Choroid plexus epithelial cell (primary cell): ENCODE measurements around the gene PANX1.
A peak's percentile ranks its signal among the peaks of the same experiment; 100 is the strongest.

ENCODE experiments used
- DNase-seq: peaks from one replicate; pipeline ENCODE4 v3.0.0-alpha.2; 2010; ENCODE audit warnings: low read depth
- H3K4me3 ChIP-seq: 2 replicates; pipeline ENCODE4 v1.5.1; 2011; ENCODE audit warnings: low read depth, mild to moderate bottlenecking, control low read depth, low read length, moderate library complexity
- TF ChIP-seq, protein P1 (sequence below): conservative IDR thresholded peaks from 2 replicates; pipeline ENCODE4 v1.5.1; 2011; ENCODE audit warnings: low read depth, mild to moderate bottlenecking, control low read depth, inconsistent platforms, low read length, moderate library complexity

PANX1 gene

DNA sequence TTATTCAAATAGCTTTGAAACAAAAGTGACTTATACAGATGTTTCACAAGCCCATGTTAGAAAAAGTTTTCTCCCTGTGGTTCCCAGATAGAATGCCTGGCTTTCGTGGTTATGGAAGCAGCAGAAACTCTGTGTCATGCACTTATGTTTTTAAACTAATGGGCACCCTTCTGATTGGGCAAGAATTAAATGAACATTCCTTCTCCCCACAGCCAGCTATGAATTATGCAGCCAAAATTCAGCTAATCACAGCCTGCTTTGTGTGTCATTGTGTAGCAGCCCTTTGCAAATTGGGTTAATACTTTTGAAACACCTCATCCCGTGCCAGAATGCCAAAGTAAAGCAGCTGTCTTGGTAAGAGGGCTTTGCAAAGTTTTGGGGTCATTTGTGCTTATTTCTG lies 46.9 kb downstream of the PANX1 start:
- TF ChIP-seq, protein P1, sequence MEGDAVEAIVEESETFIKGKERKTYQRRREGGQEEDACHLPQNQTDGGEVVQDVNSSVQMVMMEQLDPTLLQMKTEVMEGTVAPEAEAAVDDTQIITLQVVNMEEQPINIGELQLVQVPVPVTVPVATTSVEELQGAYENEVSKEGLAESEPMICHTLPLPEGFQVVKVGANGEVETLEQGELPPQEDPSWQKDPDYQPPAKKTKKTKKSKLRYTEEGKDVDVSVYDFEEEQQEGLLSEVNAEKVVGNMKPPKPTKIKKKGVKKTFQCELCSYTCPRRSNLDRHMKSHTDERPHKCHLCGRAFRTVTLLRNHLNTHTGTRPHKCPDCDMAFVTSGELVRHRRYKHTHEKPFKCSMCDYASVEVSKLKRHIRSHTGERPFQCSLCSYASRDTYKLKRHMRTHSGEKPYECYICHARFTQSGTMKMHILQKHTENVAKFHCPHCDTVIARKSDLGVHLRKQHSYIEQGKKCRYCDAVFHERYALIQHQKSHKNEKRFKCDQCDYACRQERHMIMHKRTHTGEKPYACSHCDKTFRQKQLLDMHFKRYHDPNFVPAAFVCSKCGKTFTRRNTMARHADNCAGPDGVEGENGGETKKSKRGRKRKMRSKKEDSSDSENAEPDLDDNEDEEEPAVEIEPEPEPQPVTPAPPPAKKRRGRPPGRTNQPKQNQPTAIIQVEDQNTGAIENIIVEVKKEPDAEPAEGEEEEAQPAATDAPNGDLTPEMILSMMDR: no peak
- DNase-seq: peak; percentile 82
- no peak overlapping the region for H3K4me3 ChIP-seq

DNA sequence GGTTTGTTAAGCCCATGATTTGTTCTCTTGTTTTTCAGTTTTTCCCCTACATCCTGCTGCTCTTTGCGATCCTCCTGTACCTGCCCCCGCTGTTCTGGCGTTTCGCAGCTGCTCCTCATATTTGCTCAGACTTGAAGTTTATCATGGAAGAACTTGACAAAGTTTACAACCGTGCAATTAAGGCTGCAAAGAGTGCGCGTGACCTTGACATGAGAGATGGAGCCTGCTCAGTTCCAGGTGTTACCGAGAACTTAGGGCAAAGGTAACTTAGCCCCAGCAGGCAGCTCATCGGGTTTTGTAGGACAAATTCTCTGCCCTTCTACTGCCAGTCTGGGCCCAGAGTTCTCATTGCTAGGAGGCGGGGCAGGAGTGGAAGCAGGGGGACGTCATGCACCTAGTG lies 49.7 kb downstream of the PANX1 start:
- TF ChIP-seq, protein P1: no peak
- H3K4me3 ChIP-seq: no peak overlapping the region
- DNase-seq: no peak

DNA sequence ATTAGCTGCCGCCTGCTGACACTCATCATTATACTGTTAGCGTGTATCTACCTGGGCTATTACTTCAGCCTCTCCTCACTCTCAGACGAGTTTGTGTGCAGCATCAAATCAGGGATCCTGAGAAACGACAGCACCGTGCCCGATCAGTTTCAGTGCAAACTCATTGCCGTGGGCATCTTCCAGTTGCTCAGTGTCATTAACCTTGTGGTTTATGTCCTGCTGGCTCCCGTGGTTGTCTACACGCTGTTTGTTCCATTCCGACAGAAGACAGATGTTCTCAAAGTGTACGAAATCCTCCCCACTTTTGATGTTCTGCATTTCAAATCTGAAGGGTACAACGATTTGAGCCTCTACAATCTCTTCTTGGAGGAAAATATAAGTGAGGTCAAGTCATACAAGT lies 51.1 kb downstream of the PANX1 start:
- TF ChIP-seq, protein P1: no peak
- H3K4me3 ChIP-seq: no peak overlapping the region
- no peak for DNase-seq

DNA sequence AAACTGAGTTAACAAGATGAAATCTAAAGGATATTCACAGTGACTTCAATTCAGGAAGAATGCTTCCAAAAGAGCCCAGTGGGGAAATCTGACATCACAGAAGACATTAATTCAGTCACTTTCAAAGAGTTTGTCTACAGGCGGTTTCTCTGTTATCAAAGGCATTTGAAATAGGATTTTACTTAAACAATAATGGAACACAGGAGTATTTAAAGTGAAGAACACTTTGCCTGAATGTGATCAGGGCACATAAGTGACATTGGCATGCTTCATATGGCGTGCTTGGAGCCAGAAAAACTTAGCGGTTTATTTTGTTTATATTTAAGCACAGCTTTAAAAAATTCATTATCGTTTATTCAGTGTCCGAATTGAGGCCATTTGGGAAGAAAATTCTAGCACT lies 52.9 kb downstream of the PANX1 start:
- no peak overlapping the region for H3K4me3 ChIP-seq
- TF ChIP-seq, protein P1: no peak
- no peak for DNase-seq

DNA sequence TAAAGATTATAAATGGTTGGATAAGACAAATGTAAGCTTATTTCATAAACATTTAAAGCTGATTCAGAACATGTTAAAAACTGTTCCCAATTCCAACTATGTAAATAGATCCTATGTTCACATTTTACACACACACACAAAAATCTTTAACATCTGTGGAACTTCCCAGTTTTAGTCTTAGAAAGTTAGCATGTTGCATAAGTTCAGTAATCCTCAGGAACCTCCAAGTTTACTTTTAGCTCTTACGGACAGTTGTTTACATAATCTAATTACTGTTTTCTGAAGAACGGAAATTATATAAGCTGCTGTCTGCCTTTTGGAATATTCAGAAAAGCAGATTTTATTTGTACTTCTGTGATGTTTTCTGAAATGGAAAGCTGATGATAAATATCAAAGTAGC lies 53.3 kb downstream of the PANX1 start:
- no peak overlapping the region for H3K4me3 ChIP-seq
- TF ChIP-seq, protein P1: no peak
- DNase-seq: no peak

DNA sequence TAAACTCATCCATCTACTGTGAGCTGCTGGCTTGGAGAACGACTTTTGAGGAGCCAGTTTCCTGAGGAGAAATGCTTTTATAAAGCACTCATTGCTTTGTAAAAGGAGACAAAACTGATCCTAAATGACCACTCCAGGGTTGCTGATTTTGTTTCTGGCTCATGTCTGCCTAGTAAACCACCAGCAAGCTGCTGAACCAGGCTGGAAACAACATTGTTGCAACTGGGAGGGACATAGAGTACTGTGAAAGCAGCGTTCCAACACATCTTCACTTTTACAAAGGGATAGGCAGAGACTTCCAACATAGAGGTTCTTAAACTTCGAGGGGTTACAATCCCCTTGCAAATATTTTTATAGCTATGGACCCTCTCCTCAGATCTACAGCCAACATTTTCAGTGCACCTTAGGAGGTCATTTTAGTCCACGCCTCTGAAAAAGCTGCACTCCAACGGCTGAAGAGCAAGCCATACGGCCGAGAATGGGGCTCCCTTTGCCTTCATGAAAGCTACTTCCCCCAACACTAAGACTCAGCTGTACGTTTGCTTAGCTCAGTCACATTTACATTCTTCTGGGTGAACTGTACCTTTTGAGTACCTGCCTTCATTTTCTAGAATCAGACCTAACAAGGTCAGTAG lies 54.7 kb downstream of the PANX1 start:
- no peak for DNase-seq

DNA sequence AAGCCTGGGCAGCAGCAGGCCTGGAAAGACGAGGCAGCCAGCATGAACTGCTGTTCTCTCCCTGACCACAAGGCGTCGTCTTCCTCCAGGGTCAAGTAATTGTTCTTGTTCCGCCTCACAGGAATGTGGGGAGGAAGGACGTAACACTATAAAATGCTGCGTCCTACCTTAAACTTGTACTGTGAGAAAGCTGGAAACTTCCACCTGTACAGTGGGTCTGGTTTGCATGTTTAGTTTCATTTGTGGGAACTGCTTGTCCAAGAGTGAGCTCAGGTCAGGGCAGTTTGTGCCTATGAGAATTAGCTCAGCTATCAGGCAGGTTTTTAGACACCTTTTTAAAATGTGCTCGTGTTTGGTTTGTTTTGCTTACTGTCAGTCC lies 55.2 kb downstream of the PANX1 start:
- peak overlapping the region; percentile 29 for H3K4me3 ChIP-seq
- TF ChIP-seq, protein P1: peak; percentile 97
- peak; percentile 86 for DNase-seq

More for the DNA sequence above, 54.7 kb downstream of the PANX1 start:
- TF ChIP-seq, protein P1: no peak
- no peak overlapping the region for H3K4me3 ChIP-seq
